GM12872 (cell line): ENCODE measurements around the gene ABCF1.

Experiments
- CTCF ChIP-seq: IDR thresholded peaks from 3 replicates; pipeline ENCODE4 v1.5.1; 2011; ENCODE audit warnings: low read depth, mild to moderate bottlenecking, low read length, moderate library complexity; ENCODE audit not compliant: insufficient read depth

The ABCF1 gene

GRCh38 chr6:30599625-30600324 lies 28.5 kb downstream of the ABCF1 start:
- TF ChIP-seq CTCF, result no peak

GRCh38 chr6:30600451-30600961 lies 29.3 kb downstream of the ABCF1 start:
- no peak for TF ChIP-seq CTCF

- TF ChIP-seq CTCF, result no peak
Measured at GRCh38 chr6:30601436-30601814, 30.2 kb downstream of the ABCF1 start.

GRCh38 chr6:30601815-30602641 lies 30.8 kb downstream of the ABCF1 start:
- TF ChIP-seq CTCF, result no peak

- TF ChIP-seq CTCF, result no peak
Measured at GRCh38 chr6:30603961-30604360, 32.7 kb downstream of the ABCF1 start.

GRCh38 chr6:30610065-30610464 lies 38.8 kb downstream of the ABCF1 start:
- no peak for TF ChIP-seq CTCF

GRCh38 chr6:30611150-30611855 lies 40.1 kb downstream of the ABCF1 start:
- no peak for TF ChIP-seq CTCF
